Astrocyte (in vitro differentiated cells and primary cell): ENCODE results near the gene PRKCA. TPM values are rescaled to one million over a fixed set of nuclear protein-coding genes. Genes with fewer than 3 reads are reported as not detected.

Experiments
- DNase-seq: peaks from one replicate; pipeline ENCODE4 v3.0.0-alpha.2; 2010; ENCODE audit warnings: low read depth
- FAIRE-seq: peaks from 2 replicates; lab custom pipeline; 2011; peaks lifted over from hg19 to GRCh38; lab: Jason Lieb, UNC
- H2AFZ ChIP-seq: 2 replicates; pipeline ENCODE4 v1.6.0; 2012; ENCODE audit warnings: low read depth, low read length, inconsistent platforms
- H3K27ac ChIP-seq: 2 replicates; pipeline ENCODE4 v1.5.1; 2011; ENCODE audit warnings: low read depth, low read length, inconsistent platforms
- H3K27me3 ChIP-seq: 2 replicates; pipeline ENCODE4 v1.6.0; 2011; ENCODE audit warnings: low read length, inconsistent platforms; ENCODE audit not compliant: insufficient read depth
- H3K36me3 ChIP-seq: 2 replicates; pipeline ENCODE4 v1.5.1; 2011; ENCODE audit warnings: low read length, inconsistent platforms; ENCODE audit not compliant: insufficient read depth
- H3K4me1 ChIP-seq: 2 replicates; pipeline ENCODE4 v1.5.1; 2011; ENCODE audit warnings: low read length, inconsistent platforms; ENCODE audit not compliant: insufficient read depth
- H3K4me2 ChIP-seq: 2 replicates; pipeline ENCODE4 v1.6.0; 2012; ENCODE audit warnings: low read length, inconsistent platforms
- H3K4me3 ChIP-seq: 2 replicates; pipeline ENCODE4 v1.5.1; 2011; ENCODE audit warnings: low read depth, mild to moderate bottlenecking, low read length, inconsistent platforms; ENCODE audit not compliant: insufficient read depth
- H3K79me2 ChIP-seq: 2 replicates; pipeline ENCODE4 v1.6.0; 2012; ENCODE audit warnings: mild to moderate bottlenecking, low read length, inconsistent platforms; ENCODE audit not compliant: insufficient read depth
- H3K9ac ChIP-seq: 2 replicates; pipeline ENCODE4 v1.6.0; 2012; ENCODE audit warnings: mild to moderate bottlenecking, low read length, inconsistent platforms
- H3K9me3 ChIP-seq: 2 replicates; pipeline ENCODE4 v1.5.1; 2012; ENCODE audit warnings: low read depth, mild to moderate bottlenecking, low read length, inconsistent platforms; ENCODE audit not compliant: insufficient read depth
- H4K20me1 ChIP-seq: 2 replicates; pipeline ENCODE4 v1.6.0; 2012; ENCODE audit warnings: low read length, inconsistent platforms; ENCODE audit not compliant: insufficient read depth
- H3K27ac Mint-ChIP-seq: one replicate; pipeline ENCODE4 v1.8.0; 2021; ENCODE audit warnings: mild to moderate bottlenecking, mixed read lengths; ENCODE audit not compliant: unreplicated experiment
- H3K27me3 Mint-ChIP-seq: one replicate; pipeline ENCODE4 v1.8.0; 2021; ENCODE audit warnings: low read depth, mixed read lengths; ENCODE audit not compliant: unreplicated experiment
- H3K36me3 Mint-ChIP-seq: one replicate; pipeline ENCODE4 v1.8.0; 2021; ENCODE audit warnings: low read depth, mixed read lengths; ENCODE audit not compliant: unreplicated experiment
- H3K4me1 Mint-ChIP-seq: one replicate; pipeline ENCODE4 v1.8.0; 2021; ENCODE audit warnings: low read depth, mixed read lengths; ENCODE audit not compliant: unreplicated experiment
- H3K4me3 Mint-ChIP-seq: one replicate; pipeline ENCODE4 v1.8.0; 2021; ENCODE audit warnings: mild to moderate bottlenecking, moderate library complexity, mixed read lengths; ENCODE audit not compliant: unreplicated experiment
- H3K9me3 Mint-ChIP-seq: one replicate; pipeline ENCODE4 v1.8.0; 2021; ENCODE audit warnings: mild to moderate bottlenecking, mixed read lengths; ENCODE audit not compliant: unreplicated experiment
- EZH2 ChIP-seq: IDR thresholded peaks from 2 replicates; pipeline ENCODE4 v1.6.1; 2012; ENCODE audit warnings: mild to moderate bottlenecking, low read length, inconsistent platforms; ENCODE audit not compliant: insufficient read depth
- total RNA-seq: library from RNA; stranded (reverse); gene quantifications from 2 replicates; pipeline ENCODE4 v1.2.1, GENCODE V29; 2021
- TF ChIP-seq, protein P1 (sequence below): IDR thresholded peaks from 2 replicates; pipeline ENCODE4 v1.5.1; 2011; ENCODE audit warnings: low read depth, mild to moderate bottlenecking, inconsistent platforms, low read length, moderate library complexity; ENCODE audit not compliant: insufficient read depth

The PRKCA gene
- total RNA-seq, 1 donor from 2014 or later: 49.9 TPM

DNA sequence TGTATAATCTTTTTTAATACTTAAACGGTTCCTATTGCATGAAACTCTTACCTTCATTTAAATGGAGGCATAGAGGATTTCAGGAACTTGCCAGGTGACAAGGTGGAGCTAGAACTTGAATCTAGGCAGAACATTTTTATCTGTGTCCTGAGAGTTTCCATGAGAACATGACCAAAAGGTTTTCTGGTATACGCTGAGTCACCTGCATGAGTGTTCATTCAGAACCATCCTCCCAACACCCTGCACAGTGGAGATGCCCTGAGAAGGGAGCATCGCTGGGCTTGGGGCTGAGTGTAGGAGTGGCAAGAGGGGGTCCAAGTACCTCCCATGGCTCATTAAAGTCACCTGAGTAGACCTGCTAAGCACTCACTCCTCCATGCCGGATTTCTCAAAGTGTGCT lies 362.8 kb downstream of the PRKCA start:
- Histone ChIP-seq H3K4me1 (peaks cover 7% of the 10 kb centered on the region), H3K27ac (no peak overlapping the region), H3K27me3 (no peaks in the 10 kb centered on the region), H3K79me2 (no peaks in the 10 kb centered on the region), H3K4me3 (no peak overlapping the region), H3K4me2 (no peak overlapping the region), H3K9me3 (no peaks in the 10 kb centered on the region), H2AFZ (no peak overlapping the region), H3K36me3 (no peaks in the 10 kb centered on the region), H3K9ac (no peak overlapping the region), H4K20me1 (peaks cover 25% of the 10 kb centered on the region)
- Mint-ChIP-seq H3K27ac (no peak overlapping the region), H3K4me1 (peaks cover 11% of the 10 kb centered on the region), H3K4me3 (no peak overlapping the region), H3K9me3 (no peaks in the 10 kb centered on the region), H3K27me3 (no peaks in the 10 kb centered on the region), H3K36me3 (peaks cover 4% of the 10 kb centered on the region)
- TF ChIP-seq EZH2: no peak
- TF ChIP-seq, protein P1, sequence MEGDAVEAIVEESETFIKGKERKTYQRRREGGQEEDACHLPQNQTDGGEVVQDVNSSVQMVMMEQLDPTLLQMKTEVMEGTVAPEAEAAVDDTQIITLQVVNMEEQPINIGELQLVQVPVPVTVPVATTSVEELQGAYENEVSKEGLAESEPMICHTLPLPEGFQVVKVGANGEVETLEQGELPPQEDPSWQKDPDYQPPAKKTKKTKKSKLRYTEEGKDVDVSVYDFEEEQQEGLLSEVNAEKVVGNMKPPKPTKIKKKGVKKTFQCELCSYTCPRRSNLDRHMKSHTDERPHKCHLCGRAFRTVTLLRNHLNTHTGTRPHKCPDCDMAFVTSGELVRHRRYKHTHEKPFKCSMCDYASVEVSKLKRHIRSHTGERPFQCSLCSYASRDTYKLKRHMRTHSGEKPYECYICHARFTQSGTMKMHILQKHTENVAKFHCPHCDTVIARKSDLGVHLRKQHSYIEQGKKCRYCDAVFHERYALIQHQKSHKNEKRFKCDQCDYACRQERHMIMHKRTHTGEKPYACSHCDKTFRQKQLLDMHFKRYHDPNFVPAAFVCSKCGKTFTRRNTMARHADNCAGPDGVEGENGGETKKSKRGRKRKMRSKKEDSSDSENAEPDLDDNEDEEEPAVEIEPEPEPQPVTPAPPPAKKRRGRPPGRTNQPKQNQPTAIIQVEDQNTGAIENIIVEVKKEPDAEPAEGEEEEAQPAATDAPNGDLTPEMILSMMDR: no peak
- DNase-seq (no peak), FAIRE-seq (no peak)

DNA sequence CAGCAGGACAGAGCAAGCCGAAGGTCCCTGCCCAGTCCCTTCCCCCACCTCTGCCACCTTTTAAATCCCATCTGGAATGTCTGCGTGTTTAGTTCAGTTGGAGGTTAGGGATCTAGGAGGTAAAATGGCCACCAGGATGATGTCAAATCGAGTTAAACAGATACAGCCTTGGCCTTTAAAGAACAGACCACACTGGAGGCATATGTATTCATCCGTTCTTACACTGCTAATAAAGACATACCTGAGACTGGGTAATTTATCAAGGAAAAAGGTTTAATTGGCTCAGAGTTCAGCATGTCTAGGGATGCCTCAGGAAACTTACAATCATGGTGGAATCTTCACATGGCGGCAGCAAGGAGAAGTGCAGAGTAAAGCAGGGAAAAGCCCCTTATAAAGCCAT lies 364.7 kb downstream of the PRKCA start:
- no peak overlapping the region for H3K4me3 Mint-ChIP-seq
- no peak overlapping the region for H2AFZ ChIP-seq

GRCh38 chr17:66667491-66668030 lies 365.1 kb downstream of the PRKCA start:
- no peak overlapping the region for H2AFZ ChIP-seq
- H3K36me3 ChIP-seq: no peaks in the 10 kb centered on the region
- H3K9me3 Mint-ChIP-seq: no peaks in the 10 kb centered on the region
- H3K4me1 Mint-ChIP-seq: peaks cover 6% of the 10 kb centered on the region
- H3K4me3 ChIP-seq: no peak overlapping the region
- H4K20me1 ChIP-seq: peaks cover 8% of the 10 kb centered on the region
- H3K27ac ChIP-seq: no peak overlapping the region
- DNase-seq (no peak), FAIRE-seq (no peak)
- H3K27ac Mint-ChIP-seq: no peak overlapping the region
- no peak overlapping the region for H3K4me2 ChIP-seq
- H3K36me3 Mint-ChIP-seq: peaks cover 4% of the 10 kb centered on the region
- H3K27me3 Mint-ChIP-seq: no peaks in the 10 kb centered on the region
- H3K79me2 ChIP-seq: no peaks in the 10 kb centered on the region
- no peak overlapping the region for H3K9ac ChIP-seq
- no peaks in the 10 kb centered on the region for H3K4me1 ChIP-seq
- TF ChIP-seq, protein P1: no peak
- TF ChIP-seq EZH2: no peak
- H3K9me3 ChIP-seq: no peaks in the 10 kb centered on the region
- H3K27me3 ChIP-seq: no peaks in the 10 kb centered on the region
- no peak overlapping the region for H3K4me3 Mint-ChIP-seq

More for the DNA sequence above, 364.7 kb downstream of the PRKCA start:
- Mint-ChIP-seq H3K9me3 (no peaks in the 10 kb centered on the region), H3K27ac (no peak overlapping the region), H3K36me3 (peaks cover 4% of the 10 kb centered on the region), H3K4me1 (peaks cover 6% of the 10 kb centered on the region), H3K27me3 (no peaks in the 10 kb centered on the region)
- TF ChIP-seq, protein P1: no peak
- TF ChIP-seq EZH2: no peak
- H3K27ac ChIP-seq: no peak overlapping the region
- no peak for FAIRE-seq
- H3K27me3 ChIP-seq: no peaks in the 10 kb centered on the region
- H3K4me2 ChIP-seq: no peak overlapping the region
- H3K79me2 ChIP-seq: no peaks in the 10 kb centered on the region
- no peak overlapping the region for H3K9ac ChIP-seq
- H4K20me1 ChIP-seq: peaks cover 13% of the 10 kb centered on the region
- H3K36me3 ChIP-seq: no peaks in the 10 kb centered on the region
- DNase-seq: no peak
- H3K9me3 ChIP-seq: no peaks in the 10 kb centered on the region
- no peak overlapping the region for H3K4me3 ChIP-seq
- H3K4me1 ChIP-seq: no peaks in the 10 kb centered on the region
